Hematopoietic multipotent progenitor cell treated with erythropoietin and hydrocortisone succinate and interleukin-3 and kit ligand, for 4 days (in vitro differentiated cells): ENCODE results near the gene NDST1.

Experiments used
- DNase-seq: peaks from one replicate; pipeline ENCODE4 v3.0.0-alpha.2; 2015

Gene NDST1

GRCh38 chr5:150525781-150526180 lies 17.9 kb downstream of the NDST1 start:
- no peak for DNase-seq

- DNase-seq, result no peak
Observed at GRCh38 chr5:150527038-150527437, 19.1 kb downstream of the NDST1 start.

- no peak for DNase-seq
Observed at GRCh38 chr5:150527808-150528207, 19.9 kb downstream of the NDST1 start.

- no peak for DNase-seq
Observed at GRCh38 chr5:150528924-150529546, 21.1 kb downstream of the NDST1 start.

GRCh38 chr5:150529555-150529954 lies 21.6 kb downstream of the NDST1 start:
- DNase-seq, result no peak

GRCh38 chr5:150530423-150530822 lies 22.5 kb downstream of the NDST1 start:
- DNase-seq, result no peak

GRCh38 chr5:150530951-150531588 lies 23.1 kb downstream of the NDST1 start:
- DNase-seq, result no peak

GRCh38 chr5:150531686-150532085 lies 23.8 kb downstream of the NDST1 start:
- DNase-seq, result no peak

- DNase-seq, result no peak
Observed at GRCh38 chr5:150532151-150532550, 24.2 kb downstream of the NDST1 start.

- no peak for DNase-seq
Observed at GRCh38 chr5:150532996-150533395, 25.1 kb downstream of the NDST1 start.

- DNase-seq, result no peak
Observed at GRCh38 chr5:150534811-150535210, 26.9 kb downstream of the NDST1 start.

GRCh38 chr5:150535611-150536010 lies 27.7 kb downstream of the NDST1 start:
- DNase-seq, result no peak

- DNase-seq, result peak; percentile 77
Observed at GRCh38 chr5:150538007-150538917, 30.3 kb downstream of the NDST1 start.

GRCh38 chr5:150539206-150539605 lies 31.3 kb downstream of the NDST1 start:
- DNase-seq, result no peak

- DNase-seq, result no peak
Observed at GRCh38 chr5:150540042-150540441, 32.1 kb downstream of the NDST1 start.

GRCh38 chr5:150540615-150541396 lies 32.9 kb downstream of the NDST1 start:
- DNase-seq, result no peak

GRCh38 chr5:150541397-150541675 lies 33.4 kb downstream of the NDST1 start:
- DNase-seq, result no peak

- DNase-seq, result no peak
Observed at GRCh38 chr5:150541895-150542294, 34.0 kb downstream of the NDST1 start.

- no peak for DNase-seq
Observed at GRCh38 chr5:150542933-150543445, 35.1 kb downstream of the NDST1 start.

GRCh38 chr5:150544611-150545219 lies 36.8 kb downstream of the NDST1 start:
- peak; percentile 91 for DNase-seq

- no peak for DNase-seq
Observed at GRCh38 chr5:150545246-150545645, 37.3 kb downstream of the NDST1 start.

GRCh38 chr5:150548123-150548522 lies 40.2 kb downstream of the NDST1 start:
- DNase-seq, result no peak

GRCh38 chr5:150549735-150550134 lies 41.8 kb downstream of the NDST1 start:
- DNase-seq, result no peak
